Measurements from ENCODE around the gene DYNLRB2. TPM values are rescaled to one million over a fixed set of nuclear protein-coding genes. Genes with fewer than 3 reads are reported as not detected.

Gene DYNLRB2
- total RNA-seq, 1 donor from 2014 or later = 3.1 TPM

DNA sequence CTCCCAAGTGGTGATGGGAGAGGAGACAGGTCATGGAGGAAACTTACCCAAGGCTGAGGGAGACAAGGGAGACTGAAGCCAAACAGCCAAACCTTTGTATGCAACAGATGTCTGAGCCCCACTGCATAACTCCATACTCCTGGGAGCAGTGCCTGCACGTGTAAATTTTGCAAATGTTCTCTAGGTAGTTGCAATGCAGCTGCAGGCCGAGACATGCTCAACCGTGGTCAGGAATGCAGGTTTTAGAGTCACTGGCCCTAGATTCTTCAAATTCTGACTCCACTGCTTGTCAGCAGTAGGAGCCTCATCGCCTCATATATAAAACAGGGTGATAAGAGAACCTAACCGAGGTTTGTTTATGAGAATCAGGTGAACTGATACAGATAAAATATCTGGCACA is 11.5 kb downstream of the DYNLRB2 start:
- peak; percentile 73 for DNase-seq (ENCODE audit: low spot score)

DNA sequence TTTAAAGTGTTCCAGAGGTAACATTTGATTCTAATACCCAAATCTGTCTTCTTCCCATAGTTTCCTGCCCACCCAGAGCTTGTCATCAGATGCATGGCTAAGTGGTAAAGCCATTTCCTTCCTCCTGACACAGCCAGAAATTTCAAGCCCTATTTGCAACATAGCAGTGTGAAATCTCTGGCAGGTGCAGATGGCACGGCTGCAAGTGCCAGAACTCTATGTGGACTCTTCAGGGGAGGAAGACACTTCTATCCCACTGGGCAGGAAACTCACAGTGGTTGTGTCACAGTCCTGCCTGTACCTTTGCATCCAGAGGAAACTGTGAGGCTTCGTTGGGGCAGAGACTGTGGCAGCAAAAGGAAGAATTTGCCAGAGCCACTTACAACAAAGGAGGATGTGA is 13.2 kb downstream of the DYNLRB2 start:
- DNase-seq (ENCODE audit: low spot score) = no peak

DNA sequence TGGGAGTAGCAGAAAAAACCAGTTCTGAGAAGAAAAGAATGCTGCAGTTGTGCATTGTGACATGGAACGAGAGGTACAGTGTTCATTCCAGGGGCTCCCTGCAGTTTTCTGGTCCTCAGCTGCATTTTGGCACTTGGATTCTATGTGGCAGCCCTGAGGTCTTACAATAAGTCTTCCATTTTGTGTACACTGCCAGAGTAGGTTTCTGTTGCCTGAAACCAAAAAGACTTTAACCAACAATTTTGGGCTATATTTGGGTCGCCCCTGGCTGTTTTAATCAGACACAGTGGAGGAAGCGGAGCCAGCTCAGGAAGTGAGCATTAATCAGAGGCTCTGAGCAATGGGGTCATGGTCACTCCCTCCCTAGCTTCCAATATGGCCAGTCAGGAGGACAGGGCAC is 15.7 kb downstream of the DYNLRB2 start:
- DNase-seq (ENCODE audit: low spot score) = no peak

DNA sequence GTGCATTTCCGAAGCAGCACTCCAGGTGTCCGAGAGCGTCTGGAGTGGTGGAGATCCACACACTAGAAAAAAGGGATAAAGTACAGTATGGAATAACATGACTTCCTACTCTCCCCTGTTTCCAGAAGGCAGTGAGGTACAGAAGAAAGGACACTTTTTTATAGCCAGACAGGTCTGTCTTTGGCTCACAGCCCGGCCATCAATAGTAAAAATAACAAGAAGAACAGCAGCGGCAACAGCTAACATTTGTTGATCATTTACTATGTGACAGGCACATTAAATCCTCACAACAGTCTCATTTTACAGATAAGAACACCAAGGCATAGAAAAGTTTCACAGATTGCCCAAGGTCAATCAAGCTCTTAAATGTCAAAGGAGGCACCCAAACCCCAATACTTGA is 16.2 kb downstream of the DYNLRB2 start:
- no peak for DNase-seq (ENCODE audit: low spot score)

DNA sequence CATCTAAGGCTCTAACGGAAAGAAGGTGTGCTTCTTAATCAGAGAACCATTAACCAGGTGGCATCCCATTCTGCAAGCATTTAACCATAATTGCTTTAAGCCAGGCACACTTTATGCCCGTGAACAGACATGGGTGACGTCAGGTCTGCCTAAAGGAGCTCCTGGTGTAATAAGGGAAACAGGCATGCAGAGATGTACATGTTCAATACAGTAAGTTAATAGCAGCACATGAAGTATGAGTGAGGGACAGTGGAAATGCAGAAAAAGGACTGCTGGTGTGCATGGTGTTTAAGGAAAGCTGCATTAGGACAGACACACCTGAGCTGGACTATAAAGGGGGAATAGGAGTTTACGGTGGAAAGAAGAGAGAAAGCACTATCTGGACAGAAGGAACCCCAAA is 18.6 kb downstream of the DYNLRB2 start:
- DNase-seq (ENCODE audit: low spot score) = no peak

DNA sequence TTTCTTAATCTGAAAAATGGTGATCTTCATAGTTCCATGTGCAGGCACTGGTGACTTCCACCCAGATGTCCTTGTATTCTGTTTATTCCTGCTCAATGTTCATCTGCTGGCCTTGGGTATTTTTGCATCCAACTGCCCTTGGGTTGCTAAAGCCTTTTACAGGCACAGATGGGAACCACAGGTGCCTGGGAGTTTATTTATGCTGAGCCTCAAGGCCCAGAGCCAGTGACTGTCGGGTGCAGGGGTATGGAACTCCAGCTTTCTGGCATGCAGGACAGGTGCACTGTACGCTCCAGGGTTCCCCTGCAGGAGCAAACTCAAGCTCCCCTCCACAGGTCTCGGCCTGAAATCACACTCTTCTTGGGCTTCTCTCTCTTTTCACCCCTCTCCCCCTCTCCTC is 22.3 kb downstream of the DYNLRB2 start:
- DNase-seq (ENCODE audit: low spot score) = no peak

DNA sequence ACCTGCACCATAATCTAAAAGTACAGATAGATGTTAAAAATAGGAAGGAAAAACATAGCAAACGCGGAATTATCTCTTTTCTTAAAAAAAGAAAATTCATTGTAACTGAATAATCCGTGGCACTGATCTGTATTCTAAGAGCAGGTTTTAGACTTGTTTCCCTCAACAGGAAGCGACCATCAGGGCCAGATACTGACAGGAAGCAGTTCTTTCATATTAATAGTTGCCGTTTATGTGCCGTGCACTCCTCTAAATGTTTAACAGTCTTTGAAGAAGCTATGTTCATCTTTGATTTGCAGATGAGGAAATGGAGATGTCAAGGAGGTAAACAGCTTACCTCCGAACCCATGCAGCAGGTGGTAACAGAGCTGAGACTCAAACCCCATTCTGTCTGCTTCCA is 23.6 kb downstream of the DYNLRB2 start:
- no peak for DNase-seq (ENCODE audit: low spot score)

DNA sequence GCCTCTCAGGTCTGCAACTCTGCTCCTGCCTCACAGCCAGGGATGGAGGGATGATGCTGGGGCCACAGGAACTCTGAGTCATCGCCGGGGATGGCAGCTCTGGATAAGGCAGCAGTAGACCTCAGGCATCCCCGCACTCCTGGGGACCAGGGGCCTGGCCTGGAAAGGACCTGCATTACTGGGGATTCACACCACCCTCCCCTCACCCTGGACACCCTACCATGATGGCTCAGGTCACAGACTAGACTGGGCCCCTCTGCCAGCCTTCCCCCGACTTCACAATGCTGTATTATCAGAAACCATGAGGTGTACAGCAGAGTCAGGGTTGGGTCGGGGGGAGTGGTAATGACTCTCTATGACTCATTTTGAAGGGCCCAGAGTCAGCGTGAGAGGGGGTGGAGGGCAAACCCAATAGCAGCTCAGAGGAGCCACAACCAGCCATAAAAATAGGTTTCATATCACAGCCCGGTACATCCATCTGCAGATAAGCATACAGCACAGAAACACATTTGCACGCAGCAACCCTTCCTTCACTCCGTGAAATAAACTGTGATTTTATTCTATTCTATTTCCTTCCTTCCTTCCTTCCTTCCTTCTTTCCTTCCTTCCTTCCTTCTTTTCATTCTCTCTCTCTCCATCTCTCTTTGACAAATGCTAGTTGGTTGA is 28.8 kb downstream of the DYNLRB2 start:
- DNase-seq (ENCODE audit: low spot score) = peak; percentile 72

DNA sequence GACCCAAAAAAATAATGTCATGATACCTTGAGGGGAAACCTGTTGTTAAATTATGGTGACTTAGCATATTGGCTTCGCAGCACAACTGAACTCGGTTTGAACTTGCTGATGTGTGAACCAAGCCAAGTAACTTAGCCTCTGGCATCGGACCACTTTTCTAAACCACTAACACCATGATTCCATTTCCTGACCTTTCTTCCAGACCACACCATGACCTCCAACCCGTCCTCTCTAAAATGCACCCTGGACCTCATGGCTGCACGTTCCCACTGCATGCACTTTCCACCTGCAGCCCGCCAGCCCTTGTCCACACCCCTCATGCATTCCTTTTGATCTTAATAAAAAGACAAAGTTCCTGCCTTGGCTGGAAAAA is 29.3 kb downstream of the DYNLRB2 start:
- no peak for DNase-seq (ENCODE audit: low spot score)

DNA sequence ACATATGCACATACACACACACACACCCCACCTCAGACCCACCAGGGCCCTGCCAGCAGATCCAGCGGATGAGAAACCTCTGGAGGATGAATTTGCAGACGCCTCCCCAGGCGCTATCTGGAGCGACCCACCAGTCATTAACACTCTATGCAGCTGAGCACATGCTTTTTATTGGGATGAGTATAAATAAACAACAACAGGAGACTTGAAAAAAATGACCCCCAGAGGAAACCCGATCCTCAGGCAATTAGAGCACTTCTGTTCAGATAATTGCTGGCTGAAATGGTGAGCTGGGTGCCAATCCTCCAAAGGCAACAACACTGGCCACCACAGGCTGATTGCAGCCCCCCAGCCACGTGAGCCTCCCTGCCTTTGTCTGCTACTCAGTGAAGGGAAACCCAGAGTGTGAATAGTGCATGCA is 32.9 kb downstream of the DYNLRB2 start:
- DNase-seq (ENCODE audit: low spot score) = no peak

DNA sequence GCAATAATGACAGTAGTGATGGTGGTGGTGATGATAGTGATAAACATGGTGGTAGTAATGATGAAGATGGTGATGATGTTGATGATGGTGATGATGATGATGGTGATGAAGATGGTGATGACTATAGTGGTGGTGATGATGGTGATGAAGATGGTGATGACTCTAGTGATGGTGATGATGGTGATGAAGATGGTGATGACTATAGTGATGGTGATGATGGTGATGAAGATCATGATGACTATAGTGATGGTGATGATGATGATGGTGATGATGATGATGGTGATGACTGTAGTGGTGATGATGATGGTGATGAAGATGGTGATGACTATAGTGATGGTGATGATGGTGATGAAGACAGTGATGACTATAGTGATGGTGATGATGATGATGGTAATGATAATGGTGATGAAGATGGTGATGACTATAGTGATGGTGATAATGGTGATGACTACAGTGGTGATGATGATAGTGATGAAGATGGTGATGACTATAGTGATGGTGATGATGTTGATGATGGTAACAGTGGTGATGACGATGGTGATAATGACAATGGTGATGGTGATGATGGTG is 35.6 kb downstream of the DYNLRB2 start:
- DNase-seq (ENCODE audit: low spot score) = no peak

DNA sequence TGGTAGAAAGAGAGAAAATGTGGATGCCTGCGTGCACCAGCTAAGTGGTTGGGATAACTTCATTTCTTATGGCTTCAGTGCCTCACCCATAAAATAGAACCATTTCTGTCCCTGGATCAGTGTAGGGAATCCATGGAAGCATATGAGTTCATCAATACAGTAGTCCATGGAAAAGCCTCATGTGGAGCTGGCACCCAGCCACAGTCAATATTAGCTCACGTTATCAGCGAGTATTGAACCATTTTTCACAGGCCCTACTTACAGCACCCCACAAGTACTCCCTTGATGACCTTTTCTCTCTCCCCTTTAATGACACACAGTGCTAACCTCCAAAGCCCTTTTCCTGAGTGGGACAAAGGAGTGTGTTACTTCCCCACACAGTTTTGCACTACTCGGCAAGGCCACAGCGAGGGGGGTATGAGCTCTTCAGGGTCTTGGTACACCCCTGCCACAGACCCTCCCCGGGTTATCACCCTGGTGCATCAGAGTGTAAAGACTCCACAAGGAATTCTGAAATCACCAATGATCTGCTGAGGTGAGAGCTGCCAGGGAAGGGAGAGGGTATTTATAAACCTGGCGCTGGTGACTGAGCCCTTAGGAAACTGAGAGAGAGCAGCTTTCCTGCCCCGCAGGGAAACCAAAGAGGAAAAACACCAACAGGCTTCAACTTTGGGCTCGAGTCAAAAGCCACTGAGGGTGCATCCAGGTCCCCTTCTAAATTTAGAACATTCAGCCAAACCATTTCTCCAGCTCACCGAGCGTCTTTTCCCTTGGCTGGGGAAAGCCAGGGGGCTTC is 36.9 kb downstream of the DYNLRB2 start:
- DNase-seq (ENCODE audit: low spot score) = no peak

DNA sequence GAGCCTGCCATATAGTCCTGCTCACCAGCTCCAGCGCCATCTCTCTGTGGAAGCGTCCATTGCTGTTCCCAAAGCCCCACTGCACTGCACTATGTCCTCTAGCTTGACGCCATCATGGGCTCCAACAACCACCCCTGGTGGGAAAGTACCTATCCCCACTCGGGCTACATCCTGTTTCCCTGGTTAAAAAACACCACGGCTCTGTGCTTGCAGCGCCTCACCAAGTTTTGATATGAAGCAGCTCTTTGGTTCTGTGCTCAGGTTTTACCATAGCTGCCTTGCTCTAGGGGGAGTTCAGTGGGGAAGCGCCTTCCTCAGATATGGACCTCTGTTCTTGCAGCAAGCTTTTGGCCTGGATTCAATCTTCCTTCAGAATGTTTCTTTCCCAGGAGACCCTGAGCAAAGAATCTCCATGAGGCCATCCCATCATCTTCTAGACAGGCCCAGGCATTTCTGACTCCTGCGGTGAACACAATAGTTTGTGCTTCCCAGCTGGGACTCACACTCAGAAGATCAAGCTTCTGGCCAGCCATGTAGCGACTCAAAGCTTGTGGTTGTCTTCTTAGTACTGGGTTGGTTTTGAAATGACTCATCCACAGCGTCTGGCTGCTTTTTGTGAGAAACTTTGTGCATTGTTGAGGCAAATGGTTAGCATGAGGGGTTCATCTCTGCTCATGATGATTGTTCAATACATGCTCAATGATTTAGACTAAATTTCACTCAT is 39.5 kb downstream of the DYNLRB2 start:
- DNase-seq (ENCODE audit: low spot score) = no peak

DNA sequence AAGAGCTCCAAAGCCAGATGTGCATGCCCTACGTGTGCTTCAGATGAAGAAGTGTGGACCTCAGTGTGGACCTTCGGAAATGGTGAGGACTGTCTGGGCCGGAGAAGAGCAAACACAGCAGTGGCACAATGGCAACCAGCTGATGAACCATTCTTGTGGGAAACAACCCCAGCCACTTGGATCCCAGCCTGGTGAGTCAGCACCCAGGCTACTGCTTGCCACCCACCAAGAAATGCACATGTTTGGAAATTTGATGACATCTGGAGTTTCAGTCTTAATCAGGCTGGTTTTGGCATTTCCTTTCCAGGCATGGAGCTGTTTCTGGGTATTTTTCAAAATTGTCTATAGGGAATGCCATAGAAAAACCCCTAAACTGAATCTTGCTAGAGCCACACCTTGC is 42.7 kb downstream of the DYNLRB2 start:
- DNase-seq (ENCODE audit: low spot score) = no peak

DNA sequence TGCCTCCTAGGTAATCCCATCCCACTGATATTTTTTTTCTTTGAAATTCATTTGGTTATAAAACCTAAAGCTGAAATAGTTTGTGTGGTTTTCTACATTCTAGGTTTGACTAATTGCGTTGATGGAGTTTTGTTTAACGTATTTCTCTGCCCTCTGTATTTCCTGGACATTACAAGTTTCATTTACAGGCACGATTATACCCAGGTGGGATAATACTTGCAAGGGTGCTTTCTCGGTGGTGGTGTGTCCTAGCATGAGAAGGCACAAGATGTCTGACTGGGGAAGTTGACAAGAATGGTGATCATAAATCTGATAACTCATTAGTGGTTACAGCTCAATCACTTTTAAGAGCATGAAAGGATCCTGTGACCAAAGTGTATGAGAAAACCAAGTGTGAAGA is 45.0 kb downstream of the DYNLRB2 start:
- DNase-seq (ENCODE audit: low spot score) = no peak

DNA sequence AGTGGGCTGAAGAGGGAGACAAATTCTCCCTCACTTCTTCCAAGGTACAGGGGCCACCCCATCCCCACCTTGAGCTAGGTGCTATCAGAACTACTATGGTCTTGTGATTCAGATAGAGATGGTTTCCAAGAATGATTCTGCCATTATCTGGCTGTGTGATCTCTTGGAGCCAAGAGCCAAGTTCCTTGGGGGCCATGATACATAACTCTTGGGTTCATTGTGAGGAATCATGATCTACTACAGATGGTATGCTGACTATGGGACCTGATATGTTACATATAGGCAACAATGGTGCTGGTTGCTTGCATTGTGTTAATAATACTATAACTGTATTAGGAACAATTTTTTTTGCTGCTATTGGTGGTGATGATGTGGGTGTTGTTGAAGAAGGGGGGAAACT is 45.7 kb downstream of the DYNLRB2 start:
- no peak for DNase-seq (ENCODE audit: low spot score)

DNA sequence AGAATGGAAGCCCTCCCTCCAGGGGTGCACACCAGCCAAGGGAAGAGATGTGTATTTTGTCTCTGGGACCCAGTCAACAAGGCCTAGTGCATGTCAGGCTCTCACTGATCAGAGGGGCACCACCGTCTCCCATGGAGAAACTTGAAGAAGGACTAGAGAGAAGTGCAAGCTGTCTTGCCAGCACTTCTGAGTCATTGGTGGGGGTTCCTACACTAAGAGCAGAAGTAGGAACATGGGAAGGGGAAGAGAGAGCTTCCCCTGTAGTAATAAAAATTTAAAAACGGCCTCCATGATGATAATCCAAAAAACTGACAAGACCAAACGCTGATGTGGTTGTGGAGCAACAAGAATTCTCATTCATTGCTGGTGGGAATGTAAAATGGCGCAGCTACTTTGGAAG is 46.3 kb downstream of the DYNLRB2 start:
- no peak for DNase-seq (ENCODE audit: low spot score)

DNA sequence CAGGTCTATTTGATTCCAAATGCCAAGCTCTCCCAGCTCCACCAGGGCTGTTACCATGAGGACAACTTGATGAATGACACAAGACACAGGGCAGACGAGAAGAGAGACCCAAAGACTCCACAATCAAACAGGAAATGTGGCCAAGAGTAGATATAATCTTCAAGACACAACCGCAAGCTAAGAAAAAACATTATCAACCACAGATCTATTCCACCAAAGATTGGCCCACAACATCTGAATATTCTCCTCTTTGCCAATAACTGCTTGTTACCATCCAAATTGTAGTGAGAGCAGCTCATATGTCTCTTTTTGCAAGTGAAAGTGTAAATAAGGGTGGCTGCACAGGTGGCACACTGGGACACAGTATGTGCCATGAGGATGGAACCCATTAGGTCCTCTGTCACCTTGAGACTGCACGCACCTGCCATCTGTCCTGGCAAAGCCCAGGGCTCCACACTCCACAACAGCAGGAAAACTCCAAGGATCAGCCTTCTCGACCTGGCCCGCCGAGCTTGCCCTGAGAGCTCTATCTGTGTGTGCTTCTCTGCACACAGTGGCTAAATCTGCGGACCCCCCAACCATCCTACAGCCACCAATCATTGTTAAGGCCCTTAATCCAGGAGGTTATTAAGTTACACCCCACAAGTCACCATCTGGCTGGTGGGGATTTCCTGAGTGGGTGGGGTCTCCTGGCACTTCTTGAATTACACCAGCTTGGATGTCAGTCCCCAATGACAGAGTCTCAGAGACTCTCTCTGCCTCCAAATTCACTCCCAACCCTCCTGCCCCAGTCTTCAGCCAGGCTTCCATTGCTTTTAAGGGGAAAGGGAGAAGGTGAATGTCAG is 50.5 kb downstream of the DYNLRB2 start:
- no peak for DNase-seq (ENCODE audit: low spot score)

DNA sequence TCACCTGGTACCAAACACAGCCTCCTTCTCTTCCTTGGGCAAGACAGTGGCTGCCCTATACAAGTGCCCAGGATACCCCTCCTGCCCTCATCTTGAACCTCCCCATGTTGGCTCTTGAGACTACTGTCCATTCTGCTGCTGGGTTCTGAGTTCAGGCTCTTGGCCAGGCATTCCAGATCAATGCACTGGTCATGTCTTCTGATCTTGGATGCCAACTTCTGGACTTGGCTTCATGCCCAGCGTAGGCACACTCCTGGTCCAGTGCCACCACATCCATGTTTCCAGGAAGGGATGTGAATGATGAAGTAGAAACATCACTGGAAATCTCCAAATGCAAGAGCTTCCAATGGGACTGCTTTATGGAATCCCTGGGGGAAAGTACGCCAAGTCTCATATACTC is 51.5 kb downstream of the DYNLRB2 start:
- DNase-seq (ENCODE audit: low spot score) = no peak

DNA sequence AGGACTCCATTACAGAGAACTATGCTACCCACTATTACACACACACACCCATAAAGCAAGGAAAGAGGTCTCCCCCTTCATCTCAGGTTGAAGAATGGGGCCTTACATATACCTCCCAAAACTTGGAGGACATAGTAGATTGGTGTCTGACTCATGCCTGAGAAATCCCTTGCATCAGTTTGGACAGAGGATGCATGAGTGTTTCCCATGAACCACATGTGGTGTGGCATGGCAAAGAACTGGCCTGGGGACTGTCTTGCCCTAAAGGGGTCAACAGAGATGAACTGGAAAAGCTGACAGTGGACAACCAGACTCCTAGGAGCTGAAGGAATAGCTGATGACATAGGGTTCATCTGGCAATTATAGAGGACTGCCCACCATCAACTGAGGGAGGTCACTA is 54.0 kb downstream of the DYNLRB2 start:
- no peak for DNase-seq (ENCODE audit: low spot score)

DNA sequence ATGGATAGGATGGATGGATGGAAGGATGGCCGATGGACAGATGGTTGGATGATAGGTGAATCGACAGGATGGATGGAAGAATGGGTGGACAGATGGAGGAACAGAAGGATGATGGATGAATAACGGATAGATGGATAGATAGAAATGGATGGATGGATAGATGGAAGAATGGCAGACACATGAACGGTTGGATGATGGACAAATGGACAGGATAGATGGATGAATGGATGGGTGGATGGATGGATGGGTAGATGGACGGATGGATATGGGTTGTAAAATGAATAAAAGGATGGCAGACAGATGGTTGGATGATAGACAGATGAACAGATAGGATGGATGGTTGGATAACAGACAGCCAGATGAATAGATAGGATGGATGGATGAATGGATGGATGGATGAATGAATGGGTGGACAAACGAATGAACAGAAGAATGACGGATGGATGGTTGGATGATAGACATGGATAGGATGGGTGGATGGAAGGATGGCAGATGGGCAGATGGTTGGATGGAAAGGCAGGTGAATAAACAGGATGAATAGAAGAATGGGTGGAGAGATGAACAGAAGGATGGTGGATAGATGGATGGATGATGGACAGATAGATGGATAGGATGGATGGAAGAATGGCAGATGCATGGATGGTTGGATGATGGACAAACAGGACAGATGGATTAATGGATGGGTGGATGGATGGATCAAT is 55.9 kb downstream of the DYNLRB2 start:
- no peak for DNase-seq (ENCODE audit: low spot score)
